HL-60 (cell line): Measurements from ENCODE around the gene PARS2.
"Not testable (repeated sequence)": the region's sequence is repeated elsewhere in the genome, so short reads cannot be mapped to it uniquely, and the experiment has no call there.

Source experiments
- DNase-seq, 2 experiments: peaks; one replicate each; pipeline ENCODE4 v3.0.0-alpha.2; 2010 to 2020; ENCODE audit warnings: low read depth in 1 of 2, low spot score in 1 of 2
- H3K27ac ChIP-seq: fragments of 250-450 bp; sonication (Bioruptor Pico); replicated peaks from 2 replicates; pipeline ENCODE4 v1.5.1; 2020; ENCODE audit warnings: mild to moderate bottlenecking, moderate library complexity
- H3K27me3 ChIP-seq: fragments of 250-450 bp; sonication (Bioruptor Pico); 2 replicates; pipeline ENCODE4 v1.5.1; 2021; ENCODE audit warnings: mild to moderate bottlenecking, moderate library complexity; ENCODE audit not compliant: insufficient read depth, poor library complexity, severe bottlenecking
- H3K4me3 ChIP-seq: replicated peaks from 2 replicates; pipeline ENCODE4 v1.5.1; 2011; ENCODE audit warnings: mild to moderate bottlenecking, control low read depth, low read length; ENCODE audit not compliant: insufficient read depth
- CTCF ChIP-seq: IDR thresholded peaks from one replicate; pipeline ENCODE4 v1.5.1; 2011; ENCODE audit warnings: low read length, control low read depth, inconsistent platforms; ENCODE audit not compliant: insufficient read depth
- GABPA ChIP-seq: IDR thresholded peaks from 2 replicates; pipeline ENCODE4 v1.6.1; 2012; ENCODE audit warnings: low read depth
- POLR2AphosphoS5 ChIP-seq: IDR thresholded peaks from 2 replicates; pipeline ENCODE4 v1.6.1; 2012; ENCODE audit warnings: low read depth
- REST ChIP-seq: IDR thresholded peaks from 2 replicates; pipeline ENCODE4 v1.6.1; 2012; ENCODE audit warnings: low read depth; ENCODE audit not compliant: insufficient replicate concordance
- SPI1 ChIP-seq: IDR thresholded peaks from 2 replicates; pipeline ENCODE4 v1.6.1; 2012; ENCODE audit warnings: low read depth, mild to moderate bottlenecking, borderline replicate concordance

PARS2 gene

GRCh38 chr1:54781023-54781723, 16.9 kb upstream of the PARS2 start:
- no peak overlapping the region for H3K27ac ChIP-seq
- DNase-seq: no peak
- TF ChIP-seq GABPA (no peak), POLR2AphosphoS5 (no peak), CTCF (no peak)
- no peaks in the 10 kb centered on the region for H3K27me3 ChIP-seq
- no peak overlapping the region for H3K4me3 ChIP-seq

GRCh38 chr1:54777431-54777830, 13.1 kb upstream of the PARS2 start:
- no peak overlapping the region for H3K4me3 ChIP-seq
- TF ChIP-seq SPI1 (no peak), REST (no peak), CTCF (no peak), POLR2AphosphoS5 (no peak), GABPA (no peak)
- no peak for DNase-seq
- H3K27me3 ChIP-seq: no peaks in the 10 kb centered on the region
- H3K27ac ChIP-seq: no peak overlapping the region

GRCh38 chr1:54777011-54777410, 12.7 kb upstream of the PARS2 start:
- H3K27ac ChIP-seq: no peak overlapping the region
- no peak for DNase-seq
- no peaks in the 10 kb centered on the region for H3K27me3 ChIP-seq
- no peak overlapping the region for H3K4me3 ChIP-seq
- no peak for TF ChIP-seq REST
- no peak for TF ChIP-seq POLR2AphosphoS5

- H3K4me3 ChIP-seq, H3K27me3 ChIP-seq, DNase-seq, H3K27ac ChIP-seq: not testable (repeated sequence)
These were observed 11.8 kb upstream of the PARS2 start for GRCh38 chr1:54775828-54776721.
